Endothelial cell of umbilical vein (primary cell): Measurements from ENCODE around the gene PMVK. TPM values are rescaled to one million over a fixed set of nuclear protein-coding genes. Genes with fewer than 3 reads are reported as not detected.

Source experiments
- BruUV-seq: library from RNA; stranded (reverse); fragments of 400-500 nt; replicated peaks from 2 replicates; lab custom pipeline; 2021; lab: Mats Ljungman, UMichigan
- CTCF ChIA-PET: fragments of 300-600, 350-600 bp; sonication (Branson Sonifier 250); formaldehyde crosslinking; loops from one replicate; lab custom pipeline; 2021; ENCODE audit warnings: antibody characterized with exemption, inconsistent platforms; lab: Charles Lee
- POLR2A ChIA-PET: fragments of 300-600, 350-600 bp; sonication (Branson Sonifier 250); formaldehyde crosslinking; loops from one replicate; lab custom pipeline; 2021; ENCODE audit warnings: antibody characterized with exemption, inconsistent platforms; lab: Charles Lee
- DNase-seq: peaks from one replicate; pipeline ENCODE4 v3.0.0-alpha.2; 2011; ENCODE audit warnings: low read depth, low spot score
- FAIRE-seq: peaks from 2 replicates; lab custom pipeline; 2011; peaks lifted over from hg19 to GRCh38; lab: Jason Lieb, UNC
- H2AFZ ChIP-seq: 2 replicates; pipeline ENCODE4 v1.6.0; 2012; ENCODE audit warnings: low read depth, low read length, control low read depth, inconsistent platforms
- H3K27ac ChIP-seq: 2 replicates; pipeline ENCODE4 v1.5.1; 2011; ENCODE audit warnings: low read depth, mild to moderate bottlenecking, control low read depth, low read length, moderate library complexity; ENCODE audit not compliant: insufficient read depth
- H3K27me3 ChIP-seq, 2 experiments: 2 replicates each; pipeline versions ENCODE4 v1.6.0 to v1.6.1; 2011; ENCODE audit warnings: low read length in 2 of 2, mixed read lengths in 1 of 2; ENCODE audit not compliant: control insufficient read depth in 2 of 2, insufficient read depth in 2 of 2
- H3K36me3 ChIP-seq, 2 experiments: 2 replicates in 1 of 2; 3 replicates in 1 of 2; pipeline ENCODE4 v1.5.1; 2011; ENCODE audit warnings: low read length in 2 of 2, mild to moderate bottlenecking in 1 of 2, moderate library complexity in 1 of 2; ENCODE audit not compliant: control insufficient read depth in 2 of 2, insufficient read depth in 2 of 2; ENCODE audit errors: extremely low read depth in 1 of 2
- H3K4me1 ChIP-seq: 3 replicates; pipeline ENCODE4 v1.5.1; 2011; ENCODE audit warnings: mild to moderate bottlenecking, low read length; ENCODE audit not compliant: control insufficient read depth, insufficient read depth; ENCODE audit errors: extremely low read depth
- H3K4me2 ChIP-seq: 2 replicates; pipeline ENCODE4 v1.6.1; 2011; ENCODE audit warnings: low read length, control low read depth, mixed read lengths; ENCODE audit not compliant: insufficient read depth
- H3K4me3 ChIP-seq, 3 experiments: fragments of 200-600 bp in 1 of 3; sonication (generic), shearing (Covaris generic) in 1 of 3; replicated peaks in 1 of 3; 2 replicates each; pipeline ENCODE4 v1.5.1; 2011 to 2016; ENCODE audit warnings: control low read depth in 3 of 3, low read length in 3 of 3, mild to moderate bottlenecking in 2 of 3, inconsistent platforms in 1 of 3, low read depth in 1 of 3, moderate library complexity in 1 of 3; ENCODE audit not compliant: insufficient read depth in 1 of 3
- H3K79me2 ChIP-seq: 2 replicates; pipeline ENCODE4 v1.6.0; 2012; ENCODE audit warnings: low read length, inconsistent platforms; ENCODE audit not compliant: control insufficient read depth, insufficient read depth
- H3K9ac ChIP-seq: replicated peaks from 2 replicates; pipeline ENCODE3; 2011; ENCODE audit warnings: low read length, control low read depth; ENCODE audit not compliant: insufficient read depth; ENCODE audit errors: extremely low read depth
- H3K9me1 ChIP-seq: replicated peaks from 3 replicates; pipeline ENCODE4 v1.6.0; 2011; ENCODE audit warnings: mild to moderate bottlenecking, low read length; ENCODE audit not compliant: control insufficient read depth, insufficient read depth; ENCODE audit errors: extremely low read depth
- H3K9me3 ChIP-seq: replicated peaks from 2 replicates; pipeline ENCODE4 v1.5.1; 2012; ENCODE audit warnings: low read length, inconsistent platforms; ENCODE audit not compliant: control insufficient read depth, insufficient read depth
- H4K20me1 ChIP-seq: replicated peaks from 2 replicates; pipeline ENCODE3; 2011; ENCODE audit warnings: mild to moderate bottlenecking, low read length; ENCODE audit not compliant: control insufficient read depth, insufficient read depth; ENCODE audit errors: extremely low read depth
- CTCF ChIP-seq, 2 donors: IDR thresholded peaks; 1 replicate in 1 of 2; 2 replicates in 1 of 2; pipeline ENCODE4 v1.5.1; 2011; ENCODE audit warnings: low read length in 2 of 2, mild to moderate bottlenecking in 2 of 2, moderate library complexity in 2 of 2, control low read depth in 1 of 2, inconsistent platforms in 1 of 2, low read depth in 1 of 2; ENCODE audit not compliant: insufficient read depth in 1 of 2; ENCODE audit errors: extremely low read depth in 1 of 2
- EZH2 ChIP-seq: IDR thresholded peaks from 2 replicates; pipeline ENCODE4 v1.6.1; 2012; ENCODE audit warnings: borderline replicate concordance, low read depth, mild to moderate bottlenecking, moderate library complexity, low read length, inconsistent platforms; ENCODE audit not compliant: severe bottlenecking
- FOS ChIP-seq: IDR thresholded peaks from 2 replicates; pipeline ENCODE4 v1.6.1; 2011; ENCODE audit warnings: mild to moderate bottlenecking, low read length, moderate library complexity, borderline replicate concordance; ENCODE audit not compliant: insufficient read depth
- GATA2 ChIP-seq: IDR thresholded peaks from 2 replicates; pipeline ENCODE4 v1.7.0; 2011; ENCODE audit warnings: low read depth, mild to moderate bottlenecking, moderate library complexity, mixed read lengths, low read length; ENCODE audit not compliant: insufficient read length, insufficient read depth
- JUN ChIP-seq: IDR thresholded peaks from 2 replicates; pipeline ENCODE4 v1.6.1; 2011; ENCODE audit warnings: borderline replicate concordance, low read depth; ENCODE audit not compliant: insufficient read length, insufficient read depth
- MAX ChIP-seq: IDR thresholded peaks from 2 replicates; pipeline ENCODE4 v1.6.1; 2011; ENCODE audit not compliant: insufficient read depth, insufficient read length
- MYC ChIP-seq: IDR thresholded peaks from one replicate; pipeline ENCODE4 v1.6.1; 2011; ENCODE audit warnings: mild to moderate bottlenecking, low read depth, low read length
- POLR2A ChIP-seq: IDR thresholded peaks from 2 replicates; pipeline ENCODE4 v1.6.1; 2012; ENCODE audit warnings: low read depth, mild to moderate bottlenecking, control low read depth, low read length
- POLR2AphosphoS5 ChIP-seq: IDR thresholded peaks from 2 replicates; pipeline ENCODE4 v1.6.1; 2012; ENCODE audit warnings: low read depth, mild to moderate bottlenecking, control low read depth, low read length, moderate library complexity; ENCODE audit not compliant: insufficient read depth
- dilution Hi-C: fragments of 300-500 bp; cut with MboI; formaldehyde crosslinking; loops from one replicate; pipeline ENCODE4 v1.15.0; 2019; ENCODE audit warnings: low sequenced_read_pairs; ENCODE audit not compliant: extremely low pct_ligation_motif_present
- intact Hi-C: fragments of 100-400 bp; cut with micrococcal nuclease; formaldehyde crosslinking; loops from one replicate; pipeline ENCODE4 v1.10.0; 2022
- polyA plus RNA-seq, 4 experiments: library from polyadenylated mRNA; depleted of rRNA in 3 of 4; stranded (reverse) in 3 of 4; unstranded in 1 of 4; fragments of >200 nt; gene quantifications; 2 replicates each; pipeline versions ENCODE4 v1.2.1 to v1.2.3, GENCODE V29; 2011 to 2012; ENCODE audit warnings: missing spikeins in 1 of 4
- total RNA-seq: library from RNA; stranded (reverse); gene quantifications from 2 replicates; pipeline ENCODE4 v1.2.3, GENCODE V29; 2021

Gene PMVK
- total and polyA plus RNA-seq, 2 donors (not counting 3 experiments of a cell fraction or from before 2014, with no cell fraction given): 22.6 to 32.7 TPM

- dilution Hi-C loops (no loop called here), intact Hi-C loops (no loop called here)
- Histone ChIP-seq H3K36me3 (peaks cover 0 to 17% of the 10 kb centered on the region in 2 experiments), H3K79me2 (peaks cover 9% of the 10 kb centered on the region), H3K9ac (no peak overlapping the region), H3K4me2 (no peak overlapping the region), H3K27me3 (no peaks in the 10 kb centered on the region), H3K9me3 (no peaks in the 10 kb centered on the region), H3K27ac (no peak overlapping the region), H3K9me1 (no peaks in the 10 kb centered on the region), H3K4me1 (peaks cover 33% of the 10 kb centered on the region), H4K20me1 (no peaks in the 10 kb centered on the region), H3K4me3 (no peak overlapping the region), H2AFZ (no peak overlapping the region)
- FAIRE-seq (no peak), DNase-seq (no peak)
- no peak for TF ChIP-seq JUN
- no peak for TF ChIP-seq CTCF (IDR thresholded peaks at IDR 0.05; ENCODE audit: extremely low read depth in 1 of 2, insufficient read depth in 1 of 2, low read depth in 1 of 2, low read length in 2 of 2)
- no peak for TF ChIP-seq EZH2
- no peak for TF ChIP-seq MAX
- no peak for TF ChIP-seq FOS
- no peak for TF ChIP-seq POLR2A
- TF ChIP-seq GATA2: no peak
- no peak for TF ChIP-seq POLR2AphosphoS5
- no peak for TF ChIP-seq MYC
- BruUV-seq: no TSS peak
- ChIA-PET POLR2A (no interaction called here), CTCF (interaction anchor here (1.2 to 1.4 kb wide), 2 partner anchors 15 to 59 kb away, joined by 3 to 4 read pairs; no protein-coding TSS in a partner anchor)
Measured at GRCh38 chr1:154958681-154959425, 22.3 kb upstream of the PMVK start.
